Measurements from ENCODE around the gene NCKAP5.

- no peak for TF ChIP-seq POLR2A (IDR thresholded peaks at IDR 0.05)
- no peak for TF ChIP-seq CTCF (IDR thresholded peaks at IDR 0.05)
- TF ChIP-seq POLR2AphosphoS5 (IDR thresholded peaks at IDR 0.05; ENCODE audit: insufficient read depth in 1 of 2, low read depth in 1 of 2): no peak
Measured at GRCh38 chr2:132750606-132751005, 817.7 kb downstream of the NCKAP5 start.

All from vagina (tissue), 2 donors.